Cardiac muscle cell (in vitro differentiated cells and primary cell): Measurements from ENCODE around the gene TAOK3. TPM values are rescaled to one million over a fixed set of nuclear protein-coding genes. Genes with fewer than 3 reads are reported as not detected.

Experiments
- DNase-seq, 2 donors: peaks; one replicate each; pipeline versions ENCODE4 v3.0.0 to v3.0.0-alpha.2; 2010 to 2017; ENCODE audit warnings: low read depth in 1 of 2, low spot score in 1 of 2
- H3K27ac ChIP-seq: fragments of 200-600 bp; sonication (generic); 2 replicates; pipeline ENCODE4 v1.5.1; 2016
- H3K27me3 ChIP-seq: fragments of 200-600 bp; sonication (generic); 2 replicates; pipeline ENCODE4 v1.6.0; 2016; ENCODE audit warnings: control low read depth
- H3K36me3 ChIP-seq: fragments of 200-600 bp; sonication (generic); 2 replicates; pipeline ENCODE4 v1.5.1; 2016; ENCODE audit warnings: control low read depth
- H3K4me1 ChIP-seq: fragments of 200-600 bp; sonication (generic); 2 replicates; pipeline ENCODE4 v1.8.1; 2017; ENCODE audit warnings: low read depth, mild to moderate bottlenecking, mixed run types
- H3K4me3 ChIP-seq: fragments of 200-600 bp; sonication (generic); 2 replicates; pipeline ENCODE4 v1.5.1; 2016; ENCODE audit warnings: mild to moderate bottlenecking
- H3K9me3 ChIP-seq: fragments of 200-600 bp; sonication (generic); 2 replicates; pipeline ENCODE4 v1.5.1; 2017; ENCODE audit warnings: low read depth, mild to moderate bottlenecking, control low read depth
- polyA plus RNA-seq: library from polyadenylated mRNA; unstranded; fragments of >200 nt; fragmentation: Nextera tagmentation; extraction: Ambion mirVana; gene quantifications from 2 replicates; pipeline ENCODE4 v1.2.1, GENCODE V29; 2016
- total RNA-seq: library from RNA; depleted of rRNA; stranded (reverse); fragments of >200 nt; gene quantifications from 2 replicates; pipeline ENCODE4 v1.2.3, GENCODE V29; 2016
- TF ChIP-seq, protein P1 (sequence below): IDR thresholded peaks from 2 replicates; pipeline ENCODE4 v1.5.1; 2012; ENCODE audit warnings: low read depth, mild to moderate bottlenecking, low read length

The TAOK3 gene
- total and polyA plus RNA-seq, 2 experiments from 2014 or later = 10.5 to 13.9 TPM

DNA sequence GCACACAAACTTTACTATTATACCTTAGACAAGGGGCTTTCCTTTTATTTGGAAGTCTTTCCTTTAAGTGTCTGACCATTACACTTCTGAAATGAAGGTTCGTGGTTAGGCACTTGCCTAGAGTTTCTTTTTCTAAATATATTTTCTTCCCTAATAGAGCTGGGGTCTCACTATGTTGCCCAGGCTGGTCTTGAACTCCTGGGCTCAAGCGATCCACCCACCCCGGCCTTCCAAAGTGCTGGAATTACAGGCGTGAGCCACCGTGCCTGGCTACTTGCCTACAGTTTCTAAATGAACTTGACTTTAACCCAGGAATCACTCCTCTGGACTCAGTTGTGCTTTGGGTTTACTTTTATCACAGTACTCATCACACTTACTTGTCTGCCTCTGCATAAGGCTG, 179.2 kb downstream of the TAOK3 start:
- TF ChIP-seq, protein P1, sequence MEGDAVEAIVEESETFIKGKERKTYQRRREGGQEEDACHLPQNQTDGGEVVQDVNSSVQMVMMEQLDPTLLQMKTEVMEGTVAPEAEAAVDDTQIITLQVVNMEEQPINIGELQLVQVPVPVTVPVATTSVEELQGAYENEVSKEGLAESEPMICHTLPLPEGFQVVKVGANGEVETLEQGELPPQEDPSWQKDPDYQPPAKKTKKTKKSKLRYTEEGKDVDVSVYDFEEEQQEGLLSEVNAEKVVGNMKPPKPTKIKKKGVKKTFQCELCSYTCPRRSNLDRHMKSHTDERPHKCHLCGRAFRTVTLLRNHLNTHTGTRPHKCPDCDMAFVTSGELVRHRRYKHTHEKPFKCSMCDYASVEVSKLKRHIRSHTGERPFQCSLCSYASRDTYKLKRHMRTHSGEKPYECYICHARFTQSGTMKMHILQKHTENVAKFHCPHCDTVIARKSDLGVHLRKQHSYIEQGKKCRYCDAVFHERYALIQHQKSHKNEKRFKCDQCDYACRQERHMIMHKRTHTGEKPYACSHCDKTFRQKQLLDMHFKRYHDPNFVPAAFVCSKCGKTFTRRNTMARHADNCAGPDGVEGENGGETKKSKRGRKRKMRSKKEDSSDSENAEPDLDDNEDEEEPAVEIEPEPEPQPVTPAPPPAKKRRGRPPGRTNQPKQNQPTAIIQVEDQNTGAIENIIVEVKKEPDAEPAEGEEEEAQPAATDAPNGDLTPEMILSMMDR = no peak
- H3K36me3 ChIP-seq = no peaks in the 10 kb centered on the region
- H3K4me3 ChIP-seq = no peak overlapping the region
- peaks cover 12% of the 10 kb centered on the region for H3K4me1 ChIP-seq
- no peak for DNase-seq
- H3K27ac ChIP-seq = no peak overlapping the region
- H3K9me3 ChIP-seq = no peaks in the 10 kb centered on the region
- no peaks in the 10 kb centered on the region for H3K27me3 ChIP-seq

DNA sequence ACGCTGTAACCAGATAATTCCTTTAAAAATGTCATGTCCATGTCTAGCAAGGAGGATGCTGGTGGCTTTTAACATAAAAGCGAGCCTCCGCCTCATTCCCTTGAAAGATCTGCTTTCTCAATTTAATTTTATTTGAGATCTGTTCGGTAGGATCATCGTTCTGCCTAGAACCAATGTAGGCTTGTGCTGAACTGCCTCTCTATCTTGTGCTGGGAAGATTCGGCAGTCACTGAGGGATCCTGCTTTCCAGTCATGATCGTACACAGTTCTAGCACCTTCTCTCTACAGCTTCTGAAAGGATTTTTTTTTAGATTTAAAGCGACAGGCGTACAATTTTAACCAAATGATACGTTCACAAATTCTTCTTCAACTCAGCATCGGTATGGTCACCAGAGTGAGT, 182.4 kb downstream of the TAOK3 start:
- Histone ChIP-seq H3K27me3 (no peaks in the 10 kb centered on the region), H3K36me3 (no peaks in the 10 kb centered on the region), H3K27ac (peak overlapping the region; percentile 98), H3K4me3 (no peak overlapping the region), H3K9me3 (no peaks in the 10 kb centered on the region), H3K4me1 (peaks cover 15% of the 10 kb centered on the region)
- DNase-seq = peak; percentile 15 to 50
- TF ChIP-seq, protein P1 = no peak

DNA sequence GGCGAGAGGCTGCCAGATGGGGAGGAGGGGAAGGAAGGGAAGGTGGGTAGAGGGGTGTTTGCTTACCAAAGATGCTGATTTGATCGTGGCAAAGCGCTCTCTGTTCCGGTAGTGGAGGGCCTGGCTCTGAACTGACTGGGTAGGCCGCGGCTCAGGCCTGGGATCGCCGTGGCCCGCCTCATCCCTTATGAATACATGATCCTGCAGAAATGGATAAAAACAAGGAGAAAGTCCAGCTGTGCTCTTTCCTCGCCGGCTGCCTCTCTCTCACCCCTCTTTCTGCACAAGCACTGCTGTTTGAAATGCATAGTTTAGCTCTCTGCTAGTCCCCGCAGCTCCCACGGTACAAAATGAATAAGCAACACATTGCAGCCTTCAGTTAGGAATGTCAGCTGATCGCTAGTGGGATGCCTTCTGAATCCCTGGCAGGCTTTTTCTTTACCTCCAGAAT, 182.9 kb downstream of the TAOK3 start:
- Histone ChIP-seq H3K9me3 (no peaks in the 10 kb centered on the region), H3K27me3 (no peaks in the 10 kb centered on the region), H3K36me3 (no peaks in the 10 kb centered on the region), H3K4me3 (peak overlapping the region; percentile 15), H3K27ac (peak overlapping the region; percentile 98), H3K4me1 (peaks cover 15% of the 10 kb centered on the region)
- TF ChIP-seq, protein P1 = no peak
- DNase-seq = peak; percentile 71 to 80

DNA sequence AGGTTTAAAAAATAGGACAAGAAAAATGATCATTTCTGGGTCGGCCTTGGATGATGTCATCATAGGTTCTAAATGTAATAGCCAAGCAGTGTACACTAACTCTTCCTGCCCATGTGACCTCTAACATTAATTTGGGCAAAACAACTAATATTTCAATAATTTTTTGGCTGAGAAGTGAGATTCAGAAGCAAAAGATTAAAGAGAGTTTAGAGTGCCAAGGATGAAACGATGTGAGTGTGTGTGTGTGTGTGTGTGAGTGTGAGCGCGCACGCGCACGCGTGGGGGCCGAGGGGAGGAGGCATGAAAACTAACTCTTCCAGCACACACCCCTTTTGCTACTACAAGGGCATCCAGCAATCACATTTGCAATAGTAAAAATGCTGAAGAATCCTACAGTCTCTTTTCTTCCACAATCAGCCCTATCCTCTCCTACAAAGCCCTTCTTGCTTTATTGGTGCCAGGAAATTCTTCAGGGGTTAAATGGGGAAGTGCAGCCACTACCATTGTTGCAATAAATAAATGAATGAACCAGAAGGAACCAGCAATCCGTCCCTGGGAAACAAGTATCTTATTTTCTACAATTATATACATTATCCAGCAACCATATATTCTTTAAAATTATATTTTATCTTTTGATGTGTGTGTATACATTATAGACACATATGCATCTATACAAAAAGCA, 183.9 kb downstream of the TAOK3 start:
- no peaks in the 10 kb centered on the region for H3K9me3 ChIP-seq
- DNase-seq = peak in 1 of 2 donors; percentile 80
- TF ChIP-seq, protein P1 = no peak
- H3K27me3 ChIP-seq = no peaks in the 10 kb centered on the region
- no peaks in the 10 kb centered on the region for H3K36me3 ChIP-seq
- peak overlapping the region; percentile 98 for H3K27ac ChIP-seq
- peaks cover 15% of the 10 kb centered on the region for H3K4me1 ChIP-seq
- H3K4me3 ChIP-seq = peak overlapping the region; percentile 9

DNA sequence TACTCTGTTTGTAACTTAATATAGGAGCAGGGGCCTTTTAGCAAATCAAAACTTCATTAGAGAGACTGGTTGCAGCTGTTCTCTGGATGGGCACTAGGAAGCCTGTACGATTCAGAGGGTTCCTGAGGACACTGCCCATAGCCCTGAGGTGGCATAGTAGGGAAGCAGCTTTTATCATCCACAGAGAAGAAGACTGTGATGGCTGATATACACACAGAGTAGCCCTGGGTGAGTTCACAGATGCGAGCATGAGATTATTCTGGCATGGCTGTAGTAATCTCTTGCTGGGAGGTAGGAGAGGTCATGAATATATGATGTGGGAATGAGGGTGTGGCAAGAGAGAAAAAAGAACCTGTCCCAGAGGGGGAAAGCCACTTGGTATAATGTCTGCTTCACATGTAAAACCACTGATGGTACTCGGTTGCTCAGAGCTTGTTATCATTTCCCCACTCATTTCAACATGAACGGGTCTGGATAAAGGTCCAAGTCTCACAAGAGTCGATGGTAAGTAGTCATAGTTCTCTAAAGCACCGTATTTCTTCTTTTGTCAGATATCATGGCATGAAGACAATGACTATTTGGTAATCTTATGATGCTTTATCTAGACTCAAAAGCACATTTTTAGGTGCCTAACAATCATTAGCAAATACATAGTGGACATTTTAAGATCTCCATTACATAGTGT, 184.8 kb downstream of the TAOK3 start:
- no peak overlapping the region for H3K27ac ChIP-seq
- H3K4me3 ChIP-seq = no peak overlapping the region
- H3K36me3 ChIP-seq = no peaks in the 10 kb centered on the region
- TF ChIP-seq, protein P1 = no peak
- H3K27me3 ChIP-seq = no peaks in the 10 kb centered on the region
- no peaks in the 10 kb centered on the region for H3K9me3 ChIP-seq
- peak in 1 of 2 donors; percentile 32 for DNase-seq
- peaks cover 15% of the 10 kb centered on the region for H3K4me1 ChIP-seq
